Activated CD4-positive, alpha-beta T cell treated with anti-CD3 and anti-CD28 coated beads for 24 hours (primary cell): Measurements from ENCODE around the gene ADSL.
"Not testable (repeated sequence)": the region's sequence is repeated elsewhere in the genome, so short reads cannot be mapped to it uniquely, and the experiment has no call there.

Experiments
- DNase-seq, 2 donors: peaks; one replicate each; pipeline ENCODE4 v3.0.0-alpha.2; 2020; ENCODE audit warnings: low read depth in 2 of 2

ADSL gene

DNA sequence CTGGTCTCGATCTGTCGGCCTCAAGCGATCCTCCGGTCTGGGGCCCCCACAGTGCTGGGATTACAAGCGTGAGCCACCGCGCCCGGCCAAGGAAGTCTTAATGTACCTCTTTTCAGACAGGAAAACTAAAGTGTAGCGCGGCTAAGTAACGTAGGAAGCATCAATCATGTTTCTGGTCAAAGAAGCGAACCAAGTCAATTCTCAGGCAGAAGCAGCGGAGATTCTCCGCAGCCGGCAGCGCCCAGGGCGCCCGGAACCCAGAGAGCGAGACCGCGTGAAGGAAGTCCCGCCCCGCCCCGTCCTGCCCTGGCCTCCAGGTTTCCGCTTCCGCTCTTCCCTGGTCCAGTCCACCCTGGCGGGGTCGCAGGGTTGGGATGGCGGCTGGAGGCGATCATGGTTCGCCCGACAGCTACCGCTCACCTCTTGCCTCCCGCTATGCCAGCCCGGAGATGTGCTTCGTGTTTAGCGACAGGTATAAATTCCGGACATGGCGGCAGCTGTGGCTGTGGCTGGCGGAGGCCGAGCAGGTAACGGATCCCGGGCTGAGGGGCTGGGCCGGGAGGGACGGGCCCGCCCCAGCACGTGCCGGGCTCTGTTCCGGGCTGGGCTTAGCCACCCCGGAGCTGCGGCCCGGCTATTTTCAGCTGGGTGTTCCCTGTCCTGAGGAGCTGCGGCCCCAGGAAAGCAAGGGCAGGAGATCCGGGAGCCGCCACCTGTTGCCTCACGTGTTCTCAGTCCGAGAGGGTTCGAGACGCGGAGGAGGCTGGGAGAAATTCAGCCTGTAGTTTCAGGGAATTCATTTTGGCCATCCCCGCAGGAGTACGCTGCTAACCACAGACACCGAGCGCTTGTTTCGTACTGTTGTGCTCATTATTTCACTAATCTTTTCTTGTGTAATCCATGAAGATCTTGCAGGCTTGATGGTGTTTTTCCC lies at the start of gene ADSL:
ADSL (plus strand) TSS at position 316 of the 934 bp plus-strand sequence; CDS start at position 375, 59 bp downstream.
- peak; percentile 80 to 82 for DNase-seq

DNA sequence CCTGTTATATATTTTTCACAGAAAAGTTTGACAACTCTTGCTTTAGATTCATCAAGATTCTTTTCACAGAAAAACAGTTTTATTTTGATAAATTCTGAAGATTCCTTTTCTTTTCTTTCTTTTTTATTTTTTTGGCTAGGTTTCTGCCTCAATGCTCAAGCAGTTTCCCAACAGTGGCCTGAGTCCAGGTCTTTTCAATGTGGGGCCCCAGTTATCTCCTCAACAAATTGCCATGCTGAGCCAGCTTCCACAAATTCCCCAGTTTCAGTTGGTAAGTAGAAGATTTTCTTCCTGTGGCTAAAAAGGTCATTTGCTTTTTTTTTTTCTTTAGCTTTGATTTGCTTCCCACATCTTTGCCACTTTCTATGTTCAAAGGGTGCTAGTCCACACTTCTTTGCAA lies 46.0 kb upstream of the ADSL start:
- DNase-seq, result no peak

DNA sequence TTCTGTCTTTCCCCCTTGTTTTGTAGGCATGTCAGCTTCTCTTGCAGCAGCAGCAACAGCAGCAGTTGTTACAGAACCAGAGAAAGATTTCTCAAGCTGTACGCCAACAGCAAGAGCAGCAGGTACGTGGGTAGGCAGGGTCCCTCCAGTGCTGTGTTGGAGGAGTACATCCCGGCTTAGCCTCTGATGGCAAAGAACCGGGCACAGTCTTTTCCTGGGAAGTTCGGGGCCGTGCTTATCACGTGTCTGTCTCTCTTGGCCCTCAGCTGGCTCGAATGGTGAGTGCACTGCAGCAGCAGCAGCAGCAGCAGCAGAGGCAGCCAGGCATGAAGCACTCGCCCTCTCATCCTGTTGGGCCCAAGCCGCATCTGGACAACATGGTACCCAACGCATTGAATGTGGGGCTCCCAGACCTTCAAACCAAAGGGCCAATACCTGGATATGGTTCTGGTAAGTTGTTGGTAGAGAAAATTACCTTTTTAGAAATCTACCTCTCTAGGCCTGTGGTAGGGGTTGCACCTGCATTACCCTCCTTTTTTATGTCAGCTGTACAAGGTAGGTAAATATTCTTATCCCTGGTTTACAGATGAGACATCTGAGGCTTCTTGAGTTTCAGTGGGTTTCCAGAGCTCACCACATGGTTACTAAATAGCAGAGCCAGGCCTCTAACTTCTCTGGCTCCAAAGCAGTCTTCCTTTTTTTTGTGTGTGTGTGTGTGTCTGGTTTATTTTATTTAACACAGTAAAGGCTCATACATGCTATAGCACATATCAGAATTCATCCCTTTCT lies 45.2 kb upstream of the ADSL start:
- no peak for DNase-seq

DNA sequence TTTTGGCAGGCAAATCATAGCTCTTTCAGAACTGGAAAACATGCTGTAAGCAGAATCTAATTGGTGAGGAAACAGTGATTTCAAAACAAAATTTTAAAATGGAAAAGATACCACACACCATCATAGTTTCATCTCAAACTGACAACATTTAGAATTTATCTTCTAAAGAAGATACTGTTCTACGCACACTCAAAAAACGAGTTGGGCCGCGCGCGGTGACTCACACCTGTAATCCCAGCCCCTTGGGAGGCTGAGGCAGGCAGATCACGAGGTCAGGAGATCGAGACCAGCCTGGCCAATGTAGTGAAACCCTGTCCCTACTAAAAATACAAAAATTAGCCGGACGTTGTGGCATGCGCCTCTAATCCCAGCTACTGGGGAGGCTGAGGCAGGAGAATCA lies 44.2 kb upstream of the ADSL start:
- DNase-seq, result no peak

DNA sequence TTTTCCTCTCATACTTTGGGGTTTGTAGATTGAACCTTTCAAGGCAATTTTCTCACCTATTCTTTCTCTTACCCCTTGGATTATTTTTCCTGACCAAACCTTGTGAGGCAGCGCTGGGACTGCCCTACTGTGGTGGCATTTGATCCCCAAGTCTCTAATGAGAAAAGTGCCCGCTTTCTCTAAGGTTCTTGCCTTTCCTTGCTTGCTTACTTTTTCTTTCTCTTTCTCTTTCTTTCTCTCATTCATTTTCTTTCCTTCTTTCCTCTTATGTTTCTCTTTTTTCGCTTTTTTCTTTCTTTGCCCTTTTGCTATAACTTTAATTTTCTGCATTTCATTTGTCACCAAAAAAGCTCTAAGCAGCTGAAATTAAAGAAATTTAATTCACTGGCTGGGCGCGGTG lies 40.7 kb upstream of the ADSL start:
- no peak for DNase-seq

DNA sequence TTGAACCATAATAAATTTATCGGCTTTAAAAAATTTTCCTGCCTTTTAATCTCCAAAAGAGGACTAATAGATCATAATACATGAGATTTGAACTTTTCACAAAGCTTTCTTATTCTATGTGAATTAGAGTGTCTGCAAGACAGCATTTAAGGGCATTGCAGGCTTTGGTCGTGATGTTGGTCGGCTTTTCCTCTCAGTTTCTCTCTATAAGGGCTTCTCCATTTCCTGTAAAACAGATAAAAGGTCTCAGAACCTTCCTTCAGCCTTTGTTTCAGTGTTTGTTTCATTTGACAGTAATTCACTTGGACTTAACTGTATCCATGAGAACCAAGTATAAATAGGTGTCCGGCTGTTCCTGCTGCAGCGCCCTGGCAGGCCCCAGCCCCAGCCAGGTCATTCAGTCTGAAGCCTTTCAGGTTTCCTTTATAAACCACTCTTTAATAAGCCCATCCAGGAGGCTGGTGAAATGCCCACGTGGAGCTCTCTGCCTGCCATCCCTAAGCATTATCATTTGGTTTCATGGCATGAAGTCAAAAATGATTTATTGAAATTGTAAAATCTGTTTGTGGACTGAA lies 37.2 kb upstream of the ADSL start:
- no peak for DNase-seq

DNA sequence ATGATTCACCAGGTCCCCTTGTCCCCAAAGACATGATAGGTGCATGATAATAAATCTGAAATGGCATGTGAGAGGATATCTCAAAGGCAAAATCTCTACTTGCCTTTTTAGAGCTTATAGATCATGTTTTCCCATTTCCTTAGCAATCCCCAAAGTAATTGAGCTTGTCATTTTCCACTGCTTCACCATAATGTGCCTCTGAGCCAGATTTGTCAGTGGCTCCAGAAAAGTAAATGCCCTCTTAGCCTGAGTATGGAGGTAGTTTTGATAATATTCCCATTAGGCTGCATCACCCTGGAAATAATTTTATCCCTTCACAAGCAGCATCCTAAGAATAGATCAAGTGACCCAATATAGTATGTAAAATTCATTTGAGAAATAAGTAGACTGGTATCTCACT lies 36.7 kb upstream of the ADSL start:
- no peak for DNase-seq

DNA sequence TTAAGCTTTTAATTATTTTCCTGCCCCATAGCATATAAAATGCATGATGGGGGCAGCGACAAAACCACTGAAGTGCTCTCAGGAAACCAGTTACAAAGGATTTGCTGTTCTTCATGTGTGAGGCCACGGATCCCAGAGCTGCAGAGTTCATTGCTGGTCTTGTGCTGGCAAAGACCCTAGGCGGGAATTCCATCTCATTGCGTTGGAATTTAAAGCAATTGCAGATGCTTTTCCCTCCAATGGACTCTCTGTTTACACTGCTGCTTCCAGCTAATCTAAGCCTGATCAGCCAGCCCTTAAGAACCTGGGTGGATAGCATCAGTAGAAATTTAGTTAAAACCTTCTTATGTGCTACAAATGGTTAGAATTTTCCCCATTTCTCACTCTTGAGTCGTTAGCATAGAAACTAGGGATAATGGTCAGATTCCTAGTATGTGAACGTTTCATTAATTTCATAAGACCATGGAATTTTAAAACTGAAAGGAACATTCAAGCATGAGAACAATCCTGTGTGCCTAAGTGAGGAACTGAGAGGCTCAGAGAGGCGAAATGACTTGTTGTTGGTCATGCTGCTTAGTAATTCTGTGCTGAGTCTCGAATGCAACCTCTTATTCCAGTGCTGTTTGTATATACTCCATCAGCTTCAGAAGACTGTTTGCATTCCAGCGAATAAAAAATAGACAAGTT lies 36.1 kb upstream of the ADSL start:
- DNase-seq, result no peak

DNA sequence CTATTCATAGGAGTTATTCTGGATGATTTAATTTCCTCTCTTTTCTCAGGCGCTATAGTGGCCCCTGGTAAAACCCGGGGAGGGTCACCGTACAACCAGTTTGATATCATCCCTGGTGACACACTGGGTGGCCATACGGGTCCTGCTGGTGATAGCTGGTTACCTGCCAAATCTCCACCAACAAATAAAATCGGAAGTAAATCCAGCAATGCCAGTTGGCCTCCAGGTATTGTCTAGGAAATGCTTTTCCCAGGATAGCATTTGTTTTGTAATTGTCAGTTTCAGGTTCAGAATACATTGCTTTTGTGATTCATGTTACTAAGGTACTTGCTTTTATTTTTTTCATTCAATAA lies 35.6 kb upstream of the ADSL start:
- DNase-seq, result no peak

DNA sequence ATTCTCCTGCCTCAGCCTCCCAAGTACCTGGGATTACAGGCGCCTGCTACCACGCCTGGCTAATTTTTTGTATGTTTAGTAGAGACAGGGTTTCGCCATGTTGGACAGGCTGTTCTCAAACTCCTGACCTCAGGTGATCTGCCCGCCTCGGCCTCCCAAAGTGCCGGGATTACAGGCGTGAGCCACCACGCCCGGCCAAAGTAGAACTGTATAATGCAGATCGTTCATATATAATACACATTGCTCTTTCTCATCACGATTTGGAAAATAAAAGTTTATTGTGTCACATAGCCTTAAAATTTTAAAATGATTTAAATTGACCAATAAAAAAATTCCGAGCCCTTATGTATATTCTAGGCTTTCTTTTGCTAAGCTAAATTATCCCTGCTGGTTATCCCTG lies 34.7 kb upstream of the ADSL start:
- not testable (repeated sequence) for DNase-seq

DNA sequence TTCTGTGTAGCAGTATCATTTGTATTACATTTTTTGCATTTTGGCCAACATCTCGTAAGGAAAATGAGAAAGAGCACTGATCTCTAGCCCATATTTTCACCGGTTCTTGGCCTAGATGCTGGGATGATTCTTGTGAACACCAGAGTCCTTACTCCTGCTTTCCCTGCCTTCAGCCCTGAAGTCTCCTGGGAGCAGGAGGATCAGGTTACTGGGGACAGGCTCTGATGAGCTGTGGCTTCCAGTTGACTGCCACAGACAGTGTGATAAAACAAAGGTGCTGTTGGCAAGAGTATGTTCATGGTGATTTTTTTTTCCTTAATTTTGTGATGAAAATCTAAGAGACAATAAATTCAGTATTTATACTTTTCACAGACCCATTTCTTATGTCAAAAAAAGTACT lies 34.2 kb upstream of the ADSL start:
- no peak for DNase-seq

DNA sequence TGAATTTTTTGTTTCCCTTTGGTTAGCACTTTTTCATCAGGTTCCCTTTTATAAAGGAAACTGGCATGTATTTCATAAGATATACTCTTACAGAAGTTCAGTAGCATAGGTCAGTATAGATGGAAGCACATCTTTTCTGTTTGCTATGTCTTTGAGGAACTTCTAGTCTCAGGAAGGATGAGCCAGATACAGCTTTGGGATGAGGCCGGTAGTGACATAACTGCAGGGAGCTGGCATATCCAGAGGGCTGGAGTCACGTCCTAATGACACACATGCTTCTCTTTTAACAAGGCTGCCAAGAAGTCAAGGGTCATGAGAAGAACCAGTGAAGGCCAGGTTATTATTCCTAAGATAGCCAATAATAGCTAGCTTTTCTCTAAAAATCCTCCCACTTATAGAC lies 33.3 kb upstream of the ADSL start:
- no peak for DNase-seq

DNA sequence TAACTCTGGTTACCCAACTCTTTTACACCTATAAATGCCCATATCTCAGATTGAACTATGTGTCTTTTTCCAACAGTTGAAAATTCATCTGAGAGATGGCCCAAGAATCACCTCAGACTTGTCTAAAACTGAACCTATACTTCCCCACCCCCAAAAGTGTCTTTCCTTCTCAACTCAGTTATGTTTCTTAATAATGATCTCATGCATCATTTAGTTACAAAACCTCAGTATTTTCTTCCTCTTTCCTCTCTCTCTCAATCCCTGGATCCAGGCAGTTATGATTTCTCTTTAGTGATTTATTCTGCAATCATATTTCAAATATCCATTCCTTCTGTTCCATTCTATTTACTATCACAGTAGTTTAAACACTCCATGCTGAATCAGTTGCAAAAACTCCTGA lies 32.3 kb upstream of the ADSL start:
- no peak for DNase-seq

DNA sequence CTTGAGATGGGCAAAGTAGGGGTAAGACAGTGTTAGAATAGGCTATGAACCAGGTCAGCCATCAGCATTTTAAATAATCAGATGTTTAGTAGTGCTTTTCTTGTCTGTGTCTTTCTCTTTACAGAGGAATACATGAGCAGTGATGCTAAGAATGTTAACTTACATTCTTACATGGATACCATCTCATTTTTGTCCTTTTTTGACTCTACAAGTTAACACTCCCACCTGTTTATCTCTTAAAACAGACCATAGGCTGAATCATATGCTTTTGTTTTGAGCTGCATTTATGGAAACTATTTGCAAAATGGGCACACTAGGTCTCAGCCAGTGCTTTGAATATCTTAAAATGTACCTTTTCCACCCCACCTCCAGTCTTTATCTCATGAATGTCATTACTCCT lies 25.6 kb upstream of the ADSL start:
- DNase-seq, result no peak

DNA sequence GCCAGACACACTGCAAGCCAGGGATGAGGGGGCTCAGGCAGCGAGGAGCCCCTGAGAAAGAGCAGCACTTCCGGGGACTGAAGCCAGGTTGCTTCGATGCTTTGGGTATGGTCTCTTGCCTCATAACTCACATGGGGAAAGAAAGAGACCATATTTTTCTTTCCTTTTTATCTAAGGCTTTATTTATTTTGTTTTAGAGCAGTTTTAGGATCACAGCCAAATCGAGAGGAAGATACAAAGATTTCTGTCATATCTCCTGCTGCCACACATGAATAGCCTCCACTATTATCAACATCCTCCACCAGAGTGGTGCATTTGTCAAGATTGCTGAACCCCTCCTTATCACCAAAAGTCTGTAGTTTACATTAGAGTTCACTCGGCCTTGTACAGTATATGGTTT lies 24.3 kb upstream of the ADSL start:
- DNase-seq, result no peak

DNA sequence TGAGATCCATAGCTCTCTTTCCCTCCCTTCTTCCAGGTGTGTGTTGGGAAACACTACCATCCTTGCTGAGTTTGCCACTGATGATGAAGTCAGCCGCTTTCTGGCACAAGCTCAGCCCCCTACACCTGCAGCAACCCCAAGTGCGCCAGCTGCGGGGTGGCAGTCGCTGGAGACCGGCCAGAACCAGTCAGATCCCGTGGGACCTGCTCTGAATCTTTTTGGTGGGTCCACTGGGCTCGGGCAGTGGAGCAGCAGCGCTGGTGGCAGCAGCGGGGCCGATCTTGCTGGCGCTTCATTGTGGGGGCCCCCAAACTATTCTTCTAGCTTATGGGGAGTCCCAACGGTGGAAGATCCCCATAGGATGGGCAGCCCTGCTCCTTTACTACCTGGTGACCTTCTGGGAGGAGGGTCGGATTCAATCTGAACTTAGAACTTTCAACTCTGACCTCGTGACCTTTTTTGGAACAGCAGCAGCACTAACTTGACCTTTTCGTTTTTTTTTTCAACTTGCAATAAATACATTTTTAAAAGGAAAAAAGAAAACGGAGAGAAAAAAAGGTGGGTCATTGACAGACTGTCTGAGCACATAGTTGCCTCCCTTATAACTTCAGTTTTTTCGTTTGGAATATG lies 23.4 kb upstream of the ADSL start:
- no peak for DNase-seq

DNA sequence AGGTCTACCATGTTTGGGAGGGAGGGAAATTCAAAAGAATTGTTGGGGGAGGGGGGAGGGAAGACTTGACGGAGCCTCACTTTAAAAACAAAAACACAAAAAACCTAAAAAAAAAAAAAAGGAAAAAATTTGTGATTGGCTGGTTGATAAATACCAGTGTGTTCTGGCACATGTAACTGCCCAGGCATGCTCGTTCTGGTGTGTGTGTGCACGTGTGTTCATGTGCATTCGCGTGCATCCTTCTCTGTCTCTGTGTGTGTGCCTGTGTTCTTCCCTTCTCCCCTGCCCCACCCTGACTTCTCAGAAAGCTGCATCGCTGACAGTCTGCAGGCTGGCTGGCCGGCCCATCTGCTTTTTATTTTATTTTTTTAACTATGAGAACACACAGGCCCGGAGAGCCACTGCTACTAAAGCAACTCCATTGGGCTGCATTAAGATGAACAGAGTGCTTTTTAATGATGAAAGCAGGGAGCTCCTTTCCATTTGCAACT lies 22.6 kb upstream of the ADSL start:
- DNase-seq, result no peak

DNA sequence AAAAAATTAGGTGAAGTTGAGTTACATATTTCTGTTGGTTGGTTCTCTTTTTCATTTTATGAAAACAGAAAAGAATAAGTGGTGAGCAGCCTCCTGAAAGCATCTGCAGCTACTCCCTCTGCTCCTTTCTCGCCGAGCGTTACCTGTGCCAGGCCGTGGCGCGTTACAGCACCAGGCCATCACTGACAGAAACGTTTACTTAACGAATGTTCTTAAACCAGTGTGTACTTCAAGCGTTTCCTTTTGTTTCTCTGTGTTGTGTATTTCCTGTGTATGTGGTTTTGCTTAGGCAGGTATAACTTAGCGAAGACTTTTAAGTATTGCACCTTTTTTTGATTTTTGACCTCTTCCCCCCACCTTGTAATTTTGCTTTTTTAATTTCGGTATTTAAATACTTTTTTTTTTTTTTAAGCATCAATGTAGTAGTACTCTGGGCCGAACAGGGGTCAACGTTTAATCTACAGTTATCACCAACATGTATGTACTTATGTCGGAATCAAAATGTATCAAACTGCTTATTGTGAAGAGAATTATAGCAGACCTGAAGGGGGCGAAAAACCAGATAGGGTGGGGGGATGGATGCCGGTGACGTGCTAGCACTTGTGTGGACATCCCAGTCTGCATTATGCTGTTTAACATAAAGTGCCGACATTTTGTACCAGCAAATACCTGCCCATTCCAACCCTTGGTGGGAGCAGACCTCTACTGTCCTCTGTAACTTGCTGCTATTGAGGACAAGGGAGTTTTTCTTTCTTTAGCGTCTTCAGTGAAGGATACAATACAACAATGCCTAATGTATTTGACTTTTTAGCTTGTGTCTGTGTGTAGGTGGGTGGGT lies 21.6 kb upstream of the ADSL start:
- peak in 1 of 2 donors; percentile 25 for DNase-seq

DNA sequence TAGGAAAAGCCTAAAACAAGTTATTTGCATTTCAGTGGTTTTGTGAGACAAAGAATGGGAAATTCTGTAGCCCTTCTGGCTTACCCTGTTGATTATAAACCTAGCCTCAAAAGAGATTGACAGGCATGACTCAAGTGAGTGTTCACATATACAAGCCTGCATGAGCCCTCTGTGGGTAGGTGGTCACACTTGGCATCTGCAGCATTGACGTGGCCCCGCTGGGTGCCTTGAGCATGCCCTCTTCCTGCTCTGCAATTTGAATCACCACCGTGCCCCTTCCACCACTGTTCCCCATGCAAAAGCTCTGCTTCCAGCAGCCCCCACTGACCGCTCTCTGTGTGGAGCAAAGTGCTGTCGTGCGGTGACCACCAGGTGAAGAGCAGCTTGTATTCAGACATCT lies 21.0 kb upstream of the ADSL start:
- DNase-seq, result peak; percentile 36 to 51

DNA sequence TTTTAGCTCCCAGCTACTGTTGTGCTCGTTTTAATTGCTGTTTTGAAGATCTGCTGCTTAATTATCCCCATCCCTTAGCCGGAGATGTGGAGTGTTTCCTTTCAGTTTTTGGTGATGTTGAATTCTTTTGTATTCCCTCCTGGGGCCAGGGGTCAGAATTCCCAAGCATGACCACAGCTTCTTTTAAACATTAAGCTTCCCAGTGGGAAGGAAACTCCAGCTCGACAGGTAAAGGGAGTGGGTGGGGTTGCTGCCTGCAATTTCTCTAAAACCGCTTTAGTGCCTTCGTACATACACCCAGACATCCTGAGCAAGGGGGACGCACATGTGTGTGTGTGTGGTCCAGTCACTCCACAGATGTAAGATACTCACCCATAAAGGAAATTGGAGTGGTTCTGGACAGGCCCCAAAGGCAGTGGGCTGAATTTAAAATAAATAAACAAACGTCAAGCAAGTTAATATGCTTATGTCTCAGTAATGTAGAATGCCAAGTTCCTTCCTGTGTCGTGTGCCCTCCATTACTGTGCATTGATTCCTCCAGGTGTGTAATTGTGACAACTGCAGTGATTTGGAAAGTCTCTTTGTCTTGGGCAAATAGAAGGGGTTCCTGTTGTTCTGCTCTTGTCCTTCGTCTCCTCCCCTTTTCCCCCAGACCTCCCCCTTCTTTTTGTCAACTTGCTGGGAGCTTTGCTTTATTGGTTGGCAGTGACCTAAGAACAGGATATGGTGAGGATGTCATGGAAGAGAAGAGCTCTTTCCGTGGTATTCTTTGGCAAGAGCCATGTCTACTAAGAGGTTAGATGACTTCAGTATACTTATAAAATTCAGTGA lies 19.2 kb upstream of the ADSL start:
- DNase-seq, result no peak
